GM21360 (cell line): Measurements from ENCODE around the gene SNX9.
"Not testable (repeated sequence)": the region's sequence is repeated elsewhere in the genome, so short reads cannot be mapped to it uniquely, and the experiment has no call there.

Experiments
- ATAC-seq: cut with Tn5 transposase; IDR thresholded peaks from one replicate; pipeline ENCODE4 v1.9.1; 2021; ENCODE audit warnings: mild to moderate bottlenecking, moderate library complexity; ENCODE audit not compliant: unreplicated experiment

The SNX9 gene

GRCh38 chr6:157880534-157880933, 57.5 kb downstream of the SNX9 start:
- ATAC-seq: no peak

- no peak for ATAC-seq
Observed at GRCh38 chr6:157881342-157881741, 58.3 kb downstream of the SNX9 start.

- no peak for ATAC-seq
Observed at GRCh38 chr6:157884756-157885155, 61.7 kb downstream of the SNX9 start.

GRCh38 chr6:157885211-157885788, 62.3 kb downstream of the SNX9 start:
- no peak for ATAC-seq

GRCh38 chr6:157885876-157886275, 62.8 kb downstream of the SNX9 start:
- no peak for ATAC-seq

- ATAC-seq: no peak
Observed at GRCh38 chr6:157887892-157888291, 64.8 kb downstream of the SNX9 start.

GRCh38 chr6:157891544-157892362, 68.7 kb downstream of the SNX9 start:
- no peak for ATAC-seq

- no peak for ATAC-seq
Observed at GRCh38 chr6:157892363-157892877, 69.4 kb downstream of the SNX9 start.

GRCh38 chr6:157893238-157893637, 70.2 kb downstream of the SNX9 start:
- ATAC-seq: no peak

GRCh38 chr6:157895585-157895984, 72.5 kb downstream of the SNX9 start:
- no peak for ATAC-seq

GRCh38 chr6:157896932-157897331, 73.9 kb downstream of the SNX9 start:
- no peak for ATAC-seq

- no peak for ATAC-seq
Observed at GRCh38 chr6:157898169-157898568, 75.1 kb downstream of the SNX9 start.

- no peak for ATAC-seq
Observed at GRCh38 chr6:157898640-157899039, 75.6 kb downstream of the SNX9 start.

GRCh38 chr6:157900262-157900661, 77.2 kb downstream of the SNX9 start:
- ATAC-seq: not testable (repeated sequence)

GRCh38 chr6:157900751-157901150, 77.7 kb downstream of the SNX9 start:
- ATAC-seq: not testable (repeated sequence)

- no peak for ATAC-seq
Observed at GRCh38 chr6:157904999-157905398, 82.0 kb downstream of the SNX9 start.

- ATAC-seq: no peak
Observed at GRCh38 chr6:157905590-157906342, 82.7 kb downstream of the SNX9 start.

GRCh38 chr6:157906537-157907061, 83.6 kb downstream of the SNX9 start:
- no peak for ATAC-seq

GRCh38 chr6:157907651-157908050, 84.6 kb downstream of the SNX9 start:
- ATAC-seq: no peak

GRCh38 chr6:157908369-157909281, 85.6 kb downstream of the SNX9 start:
- ATAC-seq: no peak
